GM19023 (cell line): ENCODE data around the gene GRM7.

Source experiments
- ATAC-seq: cut with Tn5 transposase; IDR thresholded peaks from one replicate; pipeline ENCODE4 v1.9.1; 2021; ENCODE audit warnings: mild to moderate bottlenecking, moderate library complexity; ENCODE audit not compliant: unreplicated experiment

GRM7 gene

DNA sequence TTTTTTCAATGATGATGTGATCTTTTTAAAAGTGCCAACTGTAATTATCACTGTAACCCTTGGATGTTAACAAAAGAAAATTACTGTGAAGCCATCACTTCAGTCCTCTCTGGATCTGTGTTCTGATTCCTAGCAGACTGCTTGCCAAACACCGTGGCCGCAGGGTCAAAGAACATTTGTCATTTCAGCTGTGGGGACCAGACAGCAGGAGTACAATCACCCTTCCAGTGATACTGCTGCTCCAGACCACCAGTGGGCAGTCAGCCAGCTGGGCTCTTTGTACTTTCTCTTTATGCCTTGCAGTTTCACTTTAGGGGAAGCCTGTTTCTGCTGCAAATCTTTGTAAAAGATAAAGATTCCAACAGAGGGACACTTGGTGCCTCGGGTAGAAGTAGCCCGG lies 770.0 kb downstream of the GRM7 start:
- no peak for ATAC-seq

- no peak for ATAC-seq
Measured at GRCh38 chr3:7632305-7632704, 771.4 kb downstream of the GRM7 start.

DNA sequence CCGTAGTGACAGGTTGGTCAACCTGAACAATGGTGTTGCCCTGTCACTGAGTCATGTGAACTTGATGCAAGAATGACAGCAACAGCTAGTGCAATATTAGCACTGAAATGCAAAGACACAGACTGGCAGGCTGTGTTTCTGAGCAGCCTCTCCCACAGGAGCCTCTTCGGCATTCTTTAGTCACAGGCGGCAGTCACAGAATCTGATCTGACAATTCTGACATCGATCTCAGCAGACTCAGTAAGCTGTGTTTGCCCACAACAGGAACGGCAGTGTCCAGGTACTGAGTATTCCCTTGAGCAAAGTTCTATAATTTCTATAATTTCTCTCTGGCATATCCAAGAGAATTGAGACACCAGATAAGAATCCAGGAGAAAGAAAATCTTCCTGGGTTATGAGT lies 776.8 kb downstream of the GRM7 start:
- ATAC-seq: no peak

- ATAC-seq: no peak
Measured at GRCh38 chr3:7638103-7638502, 777.2 kb downstream of the GRM7 start.

DNA sequence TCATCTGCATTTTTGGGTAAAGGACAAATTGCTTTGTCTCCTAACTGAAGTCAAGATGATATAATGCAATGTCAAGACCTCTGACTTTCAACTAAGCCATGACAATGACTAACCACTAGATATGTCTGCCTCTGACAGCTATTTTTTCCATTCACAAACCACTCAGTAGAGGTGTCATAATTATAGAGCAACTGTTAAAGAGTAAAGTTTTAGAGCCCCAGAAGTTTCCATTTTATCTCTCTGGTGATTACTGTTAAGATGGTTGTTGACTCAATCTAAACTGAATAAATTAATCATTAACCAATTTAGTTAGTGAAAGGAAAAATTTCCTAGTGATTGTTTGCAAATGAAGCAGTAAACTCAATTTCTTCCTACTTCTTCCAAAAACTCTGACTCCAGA lies 779.9 kb downstream of the GRM7 start:
- ATAC-seq: no peak

- no peak for ATAC-seq
Measured at GRCh38 chr3:7646851-7647250, 785.9 kb downstream of the GRM7 start.

DNA sequence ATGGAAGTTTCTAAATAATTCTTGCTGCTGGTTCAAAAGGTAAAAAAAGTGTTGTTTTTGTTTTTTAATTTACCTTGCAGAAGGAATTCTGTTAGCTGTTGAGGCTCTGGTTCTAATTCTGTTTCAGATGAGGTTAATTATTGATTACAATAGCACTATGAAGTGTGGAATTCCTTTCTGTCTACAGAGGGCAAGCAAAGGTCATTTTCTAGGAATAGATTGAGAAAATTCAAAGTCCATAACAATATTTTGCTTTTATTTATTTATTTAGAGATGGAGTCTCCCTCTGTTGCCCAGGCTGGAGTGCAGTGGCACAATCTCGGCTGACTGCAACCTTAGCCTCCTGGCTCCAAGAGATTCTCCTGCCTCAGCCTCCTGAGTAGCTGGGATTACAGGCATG lies 789.6 kb downstream of the GRM7 start:
- no peak for ATAC-seq

- ATAC-seq: no peak
Measured at GRCh38 chr3:7651274-7651673, 790.4 kb downstream of the GRM7 start.

- ATAC-seq: no peak
Measured at GRCh38 chr3:7657214-7658112, 796.5 kb downstream of the GRM7 start.

DNA sequence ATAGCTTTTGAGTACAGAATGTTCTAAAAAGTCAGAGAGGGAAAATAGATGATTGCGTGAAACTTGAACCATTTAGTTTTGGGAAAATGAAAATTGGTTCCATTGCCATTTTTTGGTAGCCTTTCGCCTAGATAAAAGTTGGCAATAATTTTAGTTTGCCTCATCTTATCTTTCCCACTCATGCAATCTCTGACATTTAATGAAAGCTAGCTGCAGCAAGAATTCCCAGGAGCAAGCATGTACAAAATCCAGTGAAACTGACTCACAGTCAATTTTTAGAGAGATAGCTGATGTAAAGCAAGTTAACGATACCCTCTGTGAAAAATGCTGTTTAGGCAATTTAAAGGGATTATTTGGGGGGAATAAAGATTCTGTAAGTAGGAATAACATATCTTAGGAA lies 797.4 kb downstream of the GRM7 start:
- ATAC-seq: no peak

DNA sequence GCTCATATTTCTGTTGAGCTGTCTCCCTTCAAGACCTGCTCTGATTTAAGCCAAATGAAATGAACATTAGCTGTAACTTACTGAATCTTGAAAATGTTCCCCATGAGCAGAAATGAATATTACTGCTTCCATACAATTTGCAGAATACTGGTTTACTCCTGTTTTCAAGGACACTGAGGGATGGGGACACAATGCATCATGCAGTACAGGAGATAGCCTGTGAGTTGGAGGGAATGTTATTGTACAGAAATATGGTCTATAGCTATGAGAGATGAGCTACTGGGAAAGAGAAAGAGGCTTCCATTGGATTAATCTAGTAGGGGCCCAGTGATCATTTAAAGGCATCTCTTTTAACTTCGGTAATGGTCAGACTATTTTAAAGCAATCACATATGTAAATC lies 798.2 kb downstream of the GRM7 start:
- no peak for ATAC-seq

DNA sequence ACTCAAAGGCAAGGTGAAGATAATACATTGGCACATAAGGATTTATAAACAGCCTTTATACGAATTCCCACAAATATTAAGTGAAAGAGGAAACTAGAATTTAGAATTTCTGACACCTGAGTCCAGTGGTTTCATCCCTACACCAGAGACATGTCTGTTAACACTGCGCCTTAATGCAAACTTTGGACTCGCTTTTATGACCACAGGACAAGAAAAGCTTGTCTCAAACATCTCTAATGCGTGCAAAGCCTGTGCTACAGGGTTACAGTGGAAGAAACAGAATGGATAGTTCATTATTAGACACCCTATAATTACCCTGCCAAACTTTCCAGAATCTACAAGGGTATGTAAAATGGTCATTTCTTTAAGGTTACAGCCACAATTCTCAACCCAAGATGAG lies 802.9 kb downstream of the GRM7 start:
- no peak for ATAC-seq

DNA sequence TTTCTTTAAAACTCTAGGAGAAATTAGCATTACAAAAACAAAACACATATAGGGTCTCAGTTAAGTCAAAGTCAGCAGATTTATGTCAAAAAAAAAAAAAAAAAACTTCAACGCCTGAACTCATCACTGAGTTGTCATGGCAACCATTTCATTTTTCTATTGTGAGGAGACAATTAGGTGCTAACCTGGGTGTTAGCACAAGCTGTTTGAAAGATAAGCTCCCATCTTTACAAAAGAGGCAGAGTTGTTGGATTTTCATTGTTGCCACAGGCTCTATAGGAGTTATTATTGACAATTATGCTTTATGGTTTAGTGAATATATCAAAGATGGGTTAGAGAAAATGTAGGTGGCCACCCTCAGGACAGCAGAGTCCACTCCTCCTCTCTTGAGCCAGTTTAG lies 806.9 kb downstream of the GRM7 start:
- ATAC-seq: no peak

DNA sequence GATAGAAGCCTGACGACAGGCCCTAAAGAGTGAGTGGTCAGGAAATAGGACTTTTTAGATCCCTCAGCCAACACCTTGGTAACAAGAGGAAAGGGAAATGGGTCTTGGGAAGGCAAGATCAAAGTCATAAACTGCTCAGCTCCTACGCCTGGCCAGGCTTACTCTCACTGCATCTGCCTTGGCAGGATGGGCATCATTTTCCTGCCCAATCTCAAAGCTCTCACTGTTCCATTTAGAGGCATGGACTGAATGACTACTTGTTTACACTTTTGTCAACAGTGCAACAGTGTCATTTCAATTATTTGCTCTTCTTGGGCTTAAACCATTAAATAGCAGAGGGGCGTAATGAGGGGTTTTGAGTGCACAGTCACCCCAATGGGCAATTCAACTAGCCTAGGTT lies 808.7 kb downstream of the GRM7 start:
- ATAC-seq: no peak

- ATAC-seq: no peak
Measured at GRCh38 chr3:7678521-7678920, 817.6 kb downstream of the GRM7 start.

DNA sequence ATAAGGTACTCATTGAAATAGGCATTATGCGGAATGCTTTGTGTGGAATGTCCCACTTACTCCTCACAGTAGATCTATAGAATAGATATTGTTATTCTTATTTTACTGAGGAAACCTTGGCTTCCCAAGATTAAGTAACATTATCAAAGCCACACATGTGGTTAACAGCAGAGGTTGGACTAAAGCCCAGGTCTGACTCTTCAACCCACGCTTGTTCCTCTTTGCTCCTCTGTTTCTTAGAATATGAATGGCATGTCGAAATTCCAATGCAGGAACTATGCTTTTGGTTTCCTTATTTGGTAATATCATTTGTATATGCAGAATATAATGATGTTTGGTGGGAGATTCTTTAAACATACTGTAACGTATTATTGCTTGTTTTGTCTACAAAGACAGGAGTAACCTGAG lies 821.9 kb downstream of the GRM7 start:
- ATAC-seq: no peak

DNA sequence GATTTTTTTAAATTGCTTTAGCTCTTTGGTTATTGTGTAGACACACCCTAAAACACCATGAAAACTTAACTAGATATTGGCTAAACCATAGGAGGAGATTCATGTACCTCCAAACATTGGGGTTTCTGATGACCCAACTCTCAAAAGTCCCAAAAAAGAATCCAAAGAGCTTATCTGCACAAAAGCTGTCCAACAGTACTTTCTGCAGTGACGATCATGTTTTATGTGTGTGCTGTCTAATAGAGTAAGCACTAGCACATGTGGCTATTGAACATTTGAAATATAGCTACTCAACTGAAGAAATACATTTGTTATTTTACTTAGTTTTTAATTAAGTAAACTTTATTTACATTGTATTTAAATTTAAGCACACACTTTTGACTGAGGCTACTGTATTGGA lies 822.5 kb downstream of the GRM7 start:
- no peak for ATAC-seq

GRCh38 chr3:7684182-7684715 lies 823.3 kb downstream of the GRM7 start:
- no peak for ATAC-seq

- ATAC-seq: no peak
Measured at GRCh38 chr3:7687428-7688147, 826.7 kb downstream of the GRM7 start.

GRCh38 chr3:7692866-7693265 lies 832.0 kb downstream of the GRM7 start:
- no peak for ATAC-seq

DNA sequence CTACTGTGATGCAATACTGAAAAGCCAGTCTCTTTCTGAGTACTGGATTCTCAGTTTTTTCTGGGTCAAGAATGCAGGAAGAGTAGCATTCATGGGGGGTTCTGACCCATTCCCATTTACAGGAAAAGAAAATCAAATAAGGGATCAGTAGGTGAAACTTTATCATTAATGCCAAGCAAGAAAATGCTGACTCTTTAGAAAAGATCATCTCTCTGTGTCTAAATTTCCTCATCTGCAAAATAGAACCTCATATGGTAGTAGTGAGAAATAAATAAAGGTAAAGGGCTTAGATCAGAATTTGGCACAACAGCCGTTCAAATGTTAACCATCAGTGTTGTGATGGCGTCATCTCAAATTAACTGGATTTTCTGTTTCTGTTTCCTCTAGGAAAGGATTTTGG lies 833.1 kb downstream of the GRM7 start:
- no peak for ATAC-seq

GRCh38 chr3:7695049-7695448 lies 834.1 kb downstream of the GRM7 start:
- ATAC-seq: no peak
